NCI-H526 treated with DMSO at 0.1 percent for 48 hours (cell line): ENCODE results near the gene EFNA5.

ENCODE experiments used
- DNase-seq: peaks from one replicate; lab custom pipeline; 2025; lab: John Stamatoyannopoulos, UW

EFNA5 gene

DNA sequence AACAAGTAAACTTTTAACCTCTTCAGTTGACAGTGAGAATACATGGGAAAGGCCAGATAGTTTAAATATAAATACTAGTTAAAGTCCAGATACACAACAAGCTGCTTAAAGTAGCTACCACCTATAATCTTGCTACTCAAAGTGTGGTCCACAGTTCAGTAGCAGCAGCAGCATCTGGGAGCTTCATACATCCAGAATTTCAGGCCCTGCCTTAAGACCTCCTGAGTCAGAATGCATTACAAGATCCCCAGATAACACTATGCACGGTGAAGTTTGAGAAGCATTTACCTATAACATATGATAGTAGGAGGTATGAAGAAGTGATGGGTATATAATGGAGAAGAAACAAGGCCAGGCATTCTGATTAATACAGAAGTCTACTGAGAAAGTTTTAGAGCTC, 244.5 kb downstream of the EFNA5 start:
- no peak for DNase-seq

DNA sequence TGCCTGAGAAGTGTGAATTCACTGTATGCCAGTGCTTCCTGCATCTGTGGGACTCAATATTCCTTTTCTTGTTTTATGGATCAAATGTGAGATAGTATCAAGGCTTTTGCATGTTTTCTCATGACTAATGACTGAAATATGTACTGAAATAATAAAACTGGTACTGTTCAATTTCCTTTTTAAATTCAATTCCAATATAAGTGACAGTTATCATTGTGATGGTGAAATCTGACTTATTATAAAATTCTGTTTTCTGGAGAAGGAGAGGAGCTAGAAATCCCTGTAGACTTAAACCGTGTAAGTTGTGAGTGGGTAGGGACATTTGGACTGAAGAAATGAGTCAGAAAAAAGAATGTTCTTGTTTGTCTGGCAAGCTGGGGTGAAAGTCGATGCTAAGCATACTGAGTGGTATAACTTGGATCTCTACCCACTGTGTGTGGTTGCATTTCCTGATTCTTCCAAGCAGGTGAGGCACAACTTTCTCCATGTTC, 245.2 kb downstream of the EFNA5 start:
- no peak for DNase-seq

DNA sequence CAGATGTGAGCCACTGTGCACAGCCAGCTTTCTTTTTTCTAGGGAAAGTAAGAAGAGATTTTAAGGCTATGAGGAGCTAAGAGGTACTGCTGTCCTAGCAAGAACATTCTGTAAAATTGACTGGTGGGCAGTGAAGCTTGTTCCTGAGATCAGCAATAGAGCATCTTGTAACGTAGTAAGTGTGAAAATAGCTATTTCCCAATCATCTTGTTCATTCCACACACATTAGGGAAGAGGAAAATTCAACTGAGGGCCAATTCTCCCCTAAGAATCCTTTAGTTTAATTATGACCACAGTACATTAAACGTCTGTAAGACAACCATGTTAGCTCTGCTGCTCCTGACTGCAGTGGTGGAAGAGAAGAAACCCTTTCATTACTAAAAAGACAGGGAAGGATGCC, 246.2 kb downstream of the EFNA5 start:
- DNase-seq = no peak

DNA sequence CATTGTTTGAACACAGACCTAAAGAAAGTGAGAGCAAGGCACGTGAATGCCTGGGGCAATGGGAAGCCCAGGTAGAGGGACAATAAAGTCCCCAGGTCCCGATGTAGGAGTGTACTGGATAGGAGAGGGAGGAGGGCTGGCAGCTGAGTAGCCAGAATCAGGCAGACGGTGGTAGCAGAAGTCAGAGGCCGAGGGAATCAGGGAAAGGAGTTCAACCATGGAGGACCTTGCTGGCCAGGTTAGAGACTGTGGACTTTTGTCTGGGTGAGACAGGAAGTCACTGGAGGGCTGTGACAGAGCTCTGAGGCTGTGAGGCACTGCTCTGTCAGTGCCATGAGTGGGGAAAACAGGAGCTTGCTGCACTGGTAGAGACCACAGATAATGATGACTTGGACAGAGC, 248.2 kb downstream of the EFNA5 start:
- no peak for DNase-seq

DNA sequence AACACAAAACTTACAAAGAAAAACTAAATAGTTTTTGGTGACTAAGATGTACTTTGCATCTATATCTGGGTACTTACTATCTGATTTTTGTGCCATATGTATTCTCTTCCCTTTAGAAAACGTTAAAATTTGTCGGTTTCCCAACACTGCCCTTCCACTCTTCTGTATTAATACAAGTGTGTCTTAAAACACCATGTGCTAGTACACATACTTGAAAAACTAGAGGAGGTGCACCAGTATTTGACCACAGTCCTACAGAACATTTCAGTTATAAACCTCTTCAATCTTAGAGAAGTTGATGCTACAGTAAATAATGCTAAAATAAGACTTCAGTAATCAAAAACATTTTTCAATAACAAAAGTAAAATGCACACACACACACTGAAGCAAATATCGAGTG, 251.2 kb downstream of the EFNA5 start:
- DNase-seq = no peak

DNA sequence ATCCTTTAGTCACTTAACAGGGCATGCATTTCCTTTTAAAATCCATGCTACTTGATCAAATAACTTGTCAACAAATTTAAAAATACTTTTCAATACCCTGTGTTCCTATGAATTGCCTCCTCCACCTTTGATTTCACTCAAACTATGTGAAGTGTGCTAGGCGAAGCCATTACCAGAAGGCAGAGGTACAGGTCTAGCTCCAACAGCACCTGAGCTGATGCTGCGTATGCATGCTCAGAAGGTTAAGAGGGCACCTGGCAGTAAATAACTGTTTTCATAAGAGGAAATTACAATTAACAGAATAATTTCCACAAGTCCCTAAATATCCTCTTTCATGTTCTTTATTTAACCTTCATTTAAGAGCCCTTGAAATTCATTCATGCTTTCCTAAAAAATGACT, 251.8 kb downstream of the EFNA5 start:
- DNase-seq = no peak

DNA sequence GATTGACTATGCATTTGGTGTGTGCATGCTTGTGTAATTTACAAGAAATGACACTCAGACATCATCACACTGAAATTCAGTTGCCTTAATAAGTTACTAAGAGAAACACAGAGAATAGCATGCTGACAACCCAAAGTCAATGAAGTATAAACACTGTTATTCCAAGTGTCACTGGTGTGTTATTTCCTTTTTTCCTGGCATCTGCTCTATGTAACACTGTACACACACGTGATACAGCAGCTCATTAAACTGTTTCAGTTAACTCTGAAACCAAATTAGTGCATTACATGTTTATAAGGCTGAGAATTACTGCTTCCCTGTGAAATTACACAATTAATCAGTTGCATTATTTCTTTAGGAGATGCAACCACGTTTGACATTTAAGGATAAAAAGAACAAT, 252.7 kb downstream of the EFNA5 start:
- DNase-seq = no peak

DNA sequence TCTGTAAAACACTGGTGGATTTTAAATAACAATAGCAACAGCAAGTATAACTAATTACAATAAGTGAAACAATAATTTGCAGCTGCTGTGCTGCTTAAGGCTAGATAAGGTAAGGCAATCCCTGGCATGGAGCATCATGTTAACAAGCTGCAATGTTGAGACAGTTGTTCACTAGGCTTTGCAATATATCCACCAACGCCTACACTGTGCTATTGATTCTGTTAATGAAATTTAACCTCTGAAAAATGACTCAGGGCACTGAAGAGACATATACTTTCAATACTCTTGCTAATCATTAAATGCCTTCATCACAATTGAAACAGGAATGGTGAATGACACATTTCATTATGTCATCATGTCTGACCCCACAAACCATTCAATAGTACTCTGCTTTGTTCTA, 255.0 kb downstream of the EFNA5 start:
- DNase-seq = no peak

DNA sequence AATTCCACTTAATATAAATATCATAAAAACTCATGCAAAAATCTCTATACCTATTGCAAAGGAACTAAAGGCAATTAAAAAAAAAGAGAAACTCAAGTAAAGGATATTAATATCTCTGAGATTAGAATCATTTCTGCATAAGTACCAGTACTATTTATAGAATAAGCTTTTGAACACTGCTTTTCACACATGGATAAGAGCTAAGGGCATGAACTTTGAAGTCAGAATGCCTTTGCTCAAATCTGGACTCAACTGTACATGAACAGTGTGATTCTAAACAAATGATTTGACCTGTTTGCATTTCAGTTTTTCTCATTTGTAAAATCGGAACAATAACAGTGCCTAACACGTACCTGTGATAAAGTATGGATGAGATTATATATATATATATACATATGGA, 255.9 kb downstream of the EFNA5 start:
- DNase-seq = no peak

DNA sequence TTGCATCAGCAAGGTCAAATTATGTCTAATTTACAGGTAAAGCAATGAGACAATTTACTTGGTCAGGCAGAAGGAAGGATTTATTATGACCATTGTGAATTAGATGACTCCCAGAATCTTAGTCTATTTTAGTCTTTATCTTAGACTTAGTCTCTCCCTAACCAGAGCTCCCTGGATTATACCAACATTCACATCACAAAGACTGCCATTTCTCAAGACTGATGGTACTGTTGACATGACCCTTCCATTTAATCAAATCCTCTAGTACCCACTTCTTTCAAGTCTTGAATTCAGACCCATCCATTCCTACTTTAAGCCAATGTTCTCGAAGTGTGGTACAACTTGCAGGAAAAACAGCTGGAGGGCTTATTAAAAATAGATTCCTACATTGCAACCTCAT, 257.0 kb downstream of the EFNA5 start:
- no peak for DNase-seq

DNA sequence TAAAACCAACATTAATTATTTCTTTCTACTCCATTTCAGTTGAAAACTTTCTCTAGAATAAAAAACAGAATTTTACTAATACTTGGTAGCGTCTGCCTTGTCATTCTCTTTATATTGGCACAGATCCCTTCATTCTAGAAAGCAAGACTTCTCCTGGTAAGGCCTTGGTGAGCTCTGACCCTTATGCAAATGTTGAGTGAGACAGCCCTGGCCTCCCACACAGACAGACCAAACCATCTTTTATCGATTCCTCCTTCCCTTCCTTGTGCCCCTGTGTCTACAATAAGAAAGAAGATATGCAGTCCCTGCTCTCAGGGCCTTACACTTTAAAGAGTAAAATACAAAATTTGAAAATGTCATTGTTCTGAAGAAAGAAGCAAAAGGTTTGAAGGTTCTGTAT, 262.2 kb downstream of the EFNA5 start:
- no peak for DNase-seq

DNA sequence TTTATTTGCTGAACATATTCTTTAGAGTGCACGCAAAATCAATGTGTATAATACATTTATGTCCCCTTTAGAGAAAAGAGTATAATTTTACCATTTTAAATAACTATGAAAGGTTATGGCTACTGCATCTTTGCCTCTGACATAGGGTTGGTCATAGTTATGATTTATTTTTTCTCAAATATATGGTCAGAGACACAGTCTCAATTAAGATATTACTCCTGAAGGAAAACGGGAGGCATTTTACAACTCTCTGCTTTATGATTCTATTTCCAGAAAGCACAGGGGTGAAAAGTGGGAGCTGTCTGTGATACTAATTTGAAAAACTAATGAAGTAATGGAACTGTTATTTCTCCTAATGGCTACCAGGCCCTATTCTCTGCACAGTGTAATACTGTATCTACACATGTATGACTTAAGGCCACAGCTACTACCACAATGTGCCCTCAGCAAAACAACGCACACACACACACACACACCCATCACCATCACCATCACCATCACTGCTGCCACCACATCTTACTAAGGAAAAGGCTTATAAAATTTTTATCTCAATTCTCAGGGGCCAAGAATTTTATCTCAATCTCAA, 262.9 kb downstream of the EFNA5 start:
- no peak for DNase-seq

DNA sequence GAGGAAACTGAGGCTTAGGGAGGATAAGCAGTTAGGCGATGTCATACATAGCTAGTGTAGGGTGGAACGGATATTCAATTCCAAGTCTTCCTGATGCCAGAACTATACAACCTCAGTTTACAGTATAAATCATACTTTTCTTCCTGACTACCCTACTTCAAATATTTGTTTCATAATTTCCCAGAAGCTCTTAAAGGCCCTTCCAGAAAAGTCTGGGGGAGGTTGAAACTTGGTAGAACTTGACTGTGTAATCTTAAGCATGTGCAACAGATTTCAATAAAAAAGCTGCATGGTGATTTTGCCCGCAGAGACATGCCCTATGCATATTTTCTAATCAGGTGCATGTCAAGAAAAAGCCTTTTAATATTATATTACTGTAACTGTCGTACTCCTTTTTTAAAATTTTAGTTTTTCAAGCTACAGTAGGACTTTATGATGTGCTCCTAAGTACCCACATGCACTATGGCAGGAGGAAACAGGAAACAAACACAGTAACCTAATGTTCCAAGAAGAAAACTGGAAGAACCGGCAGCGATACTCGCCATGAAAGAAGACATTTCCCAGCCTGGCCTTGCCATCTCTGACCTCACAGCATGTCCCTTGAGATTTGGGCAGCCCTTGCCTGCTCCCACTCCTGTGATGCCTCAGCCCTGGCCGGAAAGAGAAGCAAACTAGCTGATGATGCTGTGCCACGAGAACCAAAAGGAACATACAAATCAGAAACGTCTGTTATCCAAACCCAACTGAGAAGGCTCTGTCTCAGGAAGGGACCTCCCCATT, 266.0 kb downstream of the EFNA5 start:
- no peak for DNase-seq

DNA sequence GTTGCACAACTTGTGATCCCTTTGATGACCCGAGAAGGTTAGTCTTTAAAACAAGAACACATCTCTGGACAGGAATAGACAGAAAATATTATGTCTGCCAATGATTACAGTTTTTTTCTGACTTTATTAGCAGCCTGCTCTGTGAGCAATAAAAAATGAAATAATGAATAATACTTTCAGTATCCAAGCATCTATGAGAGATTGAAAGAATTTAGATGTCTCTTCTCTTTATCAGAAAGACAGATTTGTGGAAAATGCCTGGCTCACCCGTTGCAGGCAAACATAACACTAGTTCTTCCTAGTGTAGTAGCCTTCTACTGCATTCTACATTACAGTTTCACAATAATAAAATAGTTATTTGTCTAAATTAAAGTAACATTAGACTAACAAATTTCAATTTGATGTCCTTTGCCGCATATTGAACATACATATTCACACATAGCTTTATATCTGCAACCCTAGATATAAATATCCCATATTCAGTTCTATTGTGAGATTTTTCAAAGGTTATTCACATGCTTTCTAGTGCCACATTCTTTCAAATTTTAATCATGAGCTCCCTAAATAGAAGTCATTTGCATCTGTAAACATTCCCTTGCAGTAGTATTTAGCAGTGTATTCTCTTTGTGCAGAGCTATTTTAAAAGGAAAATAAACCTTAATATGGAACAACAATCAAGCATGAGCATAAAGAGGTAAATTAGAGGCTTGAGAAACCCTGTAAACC, 267.3 kb downstream of the EFNA5 start:
- peak; percentile 61 for DNase-seq

DNA sequence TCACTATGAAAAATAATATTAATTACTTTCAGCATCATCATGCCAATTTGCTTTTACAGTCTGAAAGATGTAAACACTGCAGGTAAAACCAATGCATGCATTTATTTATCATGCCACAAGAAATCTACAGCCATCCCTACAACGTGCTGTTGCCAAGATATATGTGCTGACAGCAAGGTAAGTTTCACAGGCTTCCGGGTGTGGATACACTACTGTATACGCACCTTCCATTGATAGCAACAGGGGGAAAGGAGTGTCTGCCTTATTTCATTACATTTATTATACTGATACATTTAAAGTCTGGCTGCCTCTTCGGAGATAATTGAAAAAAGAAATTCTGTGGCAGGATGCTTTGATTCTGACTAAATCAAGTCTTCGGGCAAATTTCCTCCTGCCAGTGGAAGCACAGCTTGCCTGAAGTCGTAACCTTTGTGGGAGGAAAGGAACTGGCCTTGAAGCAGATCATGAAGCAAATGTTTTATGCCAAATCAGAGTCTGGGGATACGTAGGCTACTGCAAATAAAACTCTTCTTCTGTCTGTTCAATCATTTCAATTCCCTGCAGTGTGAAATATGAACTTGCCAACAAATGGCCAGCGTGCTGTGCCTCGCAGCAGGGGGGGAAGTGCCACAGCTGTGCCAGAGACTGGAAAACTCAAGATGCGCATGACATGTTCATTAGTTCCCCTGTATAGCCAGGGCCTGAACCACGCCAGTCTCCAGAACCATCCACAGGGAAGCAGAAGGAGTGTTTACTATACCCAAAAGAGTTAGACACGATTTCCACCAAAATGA, 268.1 kb downstream of the EFNA5 start:
- DNase-seq = peak; percentile 29

DNA sequence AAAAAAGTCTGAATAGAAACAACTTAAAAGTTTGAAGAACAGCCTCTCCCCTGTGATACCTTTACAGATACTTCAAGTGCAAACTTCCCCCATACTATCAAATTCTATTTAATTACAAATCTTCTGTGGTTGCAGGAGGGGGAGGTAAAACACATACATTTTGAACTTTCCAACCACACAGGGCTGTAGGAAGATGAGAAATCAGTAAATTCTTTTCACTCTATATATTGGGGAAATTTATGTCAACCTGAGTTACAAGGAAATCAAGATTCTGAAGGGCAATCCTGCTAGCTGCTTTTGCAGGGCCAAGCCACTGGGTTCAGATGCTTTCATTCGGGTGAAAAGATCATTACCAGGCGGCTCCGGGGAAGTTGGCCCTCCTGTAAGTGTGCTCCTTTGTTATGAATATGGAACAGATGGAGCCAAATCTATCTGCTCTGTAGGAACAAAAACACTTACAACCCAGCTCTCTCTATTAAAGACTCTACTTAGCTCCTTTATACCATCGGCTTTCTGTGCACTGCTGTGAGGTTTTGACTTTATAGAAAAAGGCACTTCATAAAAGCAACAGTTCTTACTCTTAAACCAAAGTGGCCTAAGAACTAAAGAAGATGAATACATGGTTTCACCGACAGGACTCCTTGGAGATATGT, 269.1 kb downstream of the EFNA5 start:
- DNase-seq = no peak

DNA sequence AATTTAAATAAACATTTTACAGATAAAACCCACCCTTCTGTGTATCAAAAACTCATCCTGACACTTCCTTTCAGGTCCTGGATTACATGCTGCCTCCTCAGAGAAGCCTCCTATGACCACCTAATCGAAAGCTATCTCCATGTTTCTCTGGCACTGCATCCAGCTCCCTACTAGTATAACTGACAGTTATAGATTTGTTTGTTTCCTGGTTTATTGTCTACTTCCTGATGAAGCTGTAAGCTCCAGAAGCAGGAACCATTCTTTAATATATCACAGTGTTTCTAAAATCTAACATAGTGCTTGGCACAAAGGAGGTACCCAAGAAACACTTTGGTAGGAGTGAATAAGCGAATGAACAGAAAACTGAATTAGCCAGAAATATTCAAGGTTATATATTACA, 270.4 kb downstream of the EFNA5 start:
- no peak for DNase-seq

DNA sequence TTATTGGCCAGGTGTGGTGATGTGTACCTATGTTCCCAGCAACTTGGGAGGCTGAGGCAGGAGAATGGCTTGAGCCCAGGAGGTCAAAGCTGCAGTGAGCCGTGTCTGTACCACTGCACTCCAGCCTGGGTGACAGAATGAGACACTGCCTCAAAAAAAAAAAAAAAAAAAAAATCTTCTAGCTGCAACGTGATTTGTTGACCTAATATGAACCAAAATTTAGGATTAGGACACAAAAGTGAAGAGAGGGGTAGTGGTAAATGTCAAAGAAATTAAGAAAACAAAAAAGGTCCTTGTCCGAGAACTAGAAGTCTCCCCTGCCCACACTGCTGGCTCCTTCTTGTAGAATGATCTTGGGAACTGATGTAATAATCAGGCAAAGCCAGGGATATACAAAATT, 272.0 kb downstream of the EFNA5 start:
- no peak for DNase-seq

DNA sequence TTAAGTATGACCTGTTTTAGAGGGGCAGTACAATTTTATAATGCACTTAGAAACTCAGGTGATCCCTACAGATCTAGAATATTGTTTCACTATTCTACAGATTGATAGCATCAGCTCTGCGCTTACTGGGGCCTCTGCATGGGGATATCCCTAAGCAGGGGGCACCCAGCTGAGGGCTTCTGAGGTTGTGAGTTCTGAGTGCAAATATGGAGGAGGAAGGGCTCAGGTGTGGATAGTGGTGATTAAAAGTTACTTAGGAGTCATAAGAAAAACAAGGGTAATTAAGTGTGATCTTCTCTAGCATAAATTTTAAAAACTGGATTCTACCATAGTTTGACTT, 274.4 kb downstream of the EFNA5 start:
- DNase-seq = no peak

DNA sequence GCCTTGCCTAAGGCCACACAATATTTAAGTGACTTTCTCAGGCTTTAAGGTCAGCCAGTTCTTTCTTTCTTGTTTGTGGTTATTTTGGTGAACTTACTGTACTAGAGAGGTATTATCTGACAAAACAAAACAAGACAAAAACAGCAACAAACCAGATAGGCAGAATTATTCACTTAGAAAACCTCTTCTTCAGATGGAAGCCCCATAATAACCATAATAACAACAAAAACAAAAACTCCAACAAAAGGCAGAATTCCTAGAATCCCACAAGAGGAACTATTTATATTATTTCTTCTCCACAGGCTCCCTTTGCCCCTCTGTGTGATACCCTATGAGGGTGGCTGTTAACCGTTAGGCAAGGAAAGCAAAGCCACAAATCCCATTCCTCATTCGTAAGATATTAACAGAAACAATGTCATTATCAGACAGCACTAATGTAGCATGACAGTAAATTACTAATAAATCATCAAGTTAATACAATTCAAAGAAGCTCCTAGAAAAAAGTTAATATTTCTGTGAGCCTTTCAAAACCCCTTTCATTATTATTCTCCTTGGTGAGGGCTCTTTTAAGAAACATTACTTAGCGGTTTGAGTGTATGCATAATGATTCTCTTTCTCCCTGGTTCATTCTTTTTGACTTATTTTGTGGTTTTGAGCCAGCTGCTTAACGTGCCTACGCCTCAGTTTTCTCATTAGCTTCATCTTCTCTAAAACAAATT, 274.9 kb downstream of the EFNA5 start:
- DNase-seq = no peak

DNA sequence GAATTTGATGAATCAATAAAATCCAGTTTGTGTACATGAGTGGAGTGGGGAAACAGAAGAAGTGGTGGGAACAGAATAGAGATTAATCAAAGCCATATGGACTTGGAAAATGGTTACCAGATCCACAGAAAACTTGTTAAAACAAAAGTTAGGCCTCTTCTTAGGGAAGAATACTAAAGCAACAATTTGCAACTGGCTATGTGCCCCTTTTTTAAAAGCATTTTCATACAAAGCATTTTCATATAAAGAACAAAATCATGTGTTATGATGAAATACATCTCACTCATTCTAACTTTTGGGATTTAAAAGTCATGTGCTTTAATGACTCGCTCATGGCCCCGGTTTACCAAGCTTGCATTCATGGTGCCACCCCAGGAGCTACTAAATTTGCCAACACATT, 276.9 kb downstream of the EFNA5 start:
- no peak for DNase-seq
